ENCODE data around the gene VGLL4.

The VGLL4 gene

DNA sequence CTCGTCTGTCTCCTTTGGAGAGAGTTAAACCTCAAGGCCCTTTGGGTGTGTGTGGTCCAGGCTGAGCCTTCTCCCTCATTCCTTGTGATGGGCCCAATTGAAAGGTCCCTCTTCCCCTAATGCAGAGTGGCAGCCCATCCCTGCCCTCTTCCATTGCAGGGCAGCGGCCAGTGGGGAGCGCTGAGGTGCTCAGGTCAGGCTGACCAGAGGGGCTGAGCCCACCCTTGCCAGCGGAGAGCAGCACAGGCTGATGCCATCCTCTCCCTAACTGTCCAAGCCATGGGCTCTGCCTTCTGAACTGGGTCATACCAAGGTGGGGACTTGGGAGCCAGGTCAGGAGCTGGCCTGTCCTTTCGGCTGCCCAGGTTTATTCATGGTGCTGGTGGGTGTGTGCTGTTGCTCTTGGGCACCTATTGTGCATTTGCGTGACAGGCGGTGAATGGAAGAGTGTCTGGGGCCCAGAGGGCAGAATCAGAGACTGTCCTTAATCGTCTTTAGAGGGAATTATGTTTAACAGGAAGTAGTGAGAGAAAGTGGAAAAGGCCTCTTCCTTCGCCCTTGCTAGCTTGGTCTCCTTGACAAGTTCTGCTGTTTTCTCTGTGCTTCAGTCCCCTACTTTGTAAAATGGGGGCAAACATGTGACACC is 96.9 kb downstream of the VGLL4 start:
- Mint-ChIP-seq H3K27me3 (no peaks in the 10 kb centered on the region), H3K4me1 (peaks cover 5% of the 10 kb centered on the region), H3K27ac (peak overlapping the region; percentile 33), H3K9me3 (peaks cover 10% of the 10 kb centered on the region), H3K4me3 (no peak overlapping the region), H3K36me3 (ENCODE audit: low read depth) (peaks cover 23% of the 10 kb centered on the region)
- DNase-seq, result no peak
- no peak for ATAC-seq

- Mint-ChIP-seq H3K27me3 (no peaks in the 10 kb centered on the region), H3K9me3 (peaks cover 10% of the 10 kb centered on the region), H3K36me3 (ENCODE audit: low read depth) (peaks cover 15% of the 10 kb centered on the region), H3K4me3 (no peak overlapping the region), H3K27ac (no peak overlapping the region), H3K4me1 (peaks cover 5% of the 10 kb centered on the region)
- DNase-seq, result no peak
- ATAC-seq, result no peak
These were observed 98.4 kb downstream of the VGLL4 start for GRCh38 chr3:11545186-11545851.

GRCh38 chr3:11544412-11545181 is 99.1 kb downstream of the VGLL4 start:
- DNase-seq, result no peak

DNA sequence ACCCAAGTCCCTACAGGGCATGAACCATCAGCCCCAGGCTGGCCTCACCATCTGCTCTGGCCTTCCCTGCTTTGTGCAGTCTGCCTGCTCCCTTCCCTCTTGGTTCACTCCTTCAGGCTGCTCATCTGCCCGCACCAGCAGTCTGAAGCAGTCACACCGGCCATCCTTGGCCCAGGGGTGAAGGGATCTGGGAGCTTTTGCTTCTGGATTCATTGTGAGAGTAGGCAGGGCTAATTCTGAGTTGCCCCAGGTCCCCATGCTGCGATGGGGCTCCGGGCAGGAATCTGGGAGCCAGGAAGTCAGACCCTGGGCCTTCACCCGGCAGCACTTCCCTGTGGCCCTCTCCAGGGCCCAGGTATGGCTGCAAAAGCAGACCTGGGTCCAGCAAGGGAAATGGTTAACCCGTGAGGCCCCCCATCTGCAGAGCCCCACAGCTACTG is 99.7 kb downstream of the VGLL4 start:
- no peak for ATAC-seq

More at GRCh38 chr3:11544412-11545181, 99.1 kb downstream of the VGLL4 start:
- H3K4me3 Mint-ChIP-seq, result no peak overlapping the region
- peaks cover 9% of the 10 kb centered on the region for H3K9me3 Mint-ChIP-seq
- no peaks in the 10 kb centered on the region for H3K27me3 Mint-ChIP-seq
- no peak for ATAC-seq
- no peak overlapping the region for H3K27ac Mint-ChIP-seq
- peaks cover 5% of the 10 kb centered on the region for H3K4me1 Mint-ChIP-seq
- peaks cover 10% of the 10 kb centered on the region for H3K36me3 Mint-ChIP-seq (ENCODE audit: low read depth)

DNA sequence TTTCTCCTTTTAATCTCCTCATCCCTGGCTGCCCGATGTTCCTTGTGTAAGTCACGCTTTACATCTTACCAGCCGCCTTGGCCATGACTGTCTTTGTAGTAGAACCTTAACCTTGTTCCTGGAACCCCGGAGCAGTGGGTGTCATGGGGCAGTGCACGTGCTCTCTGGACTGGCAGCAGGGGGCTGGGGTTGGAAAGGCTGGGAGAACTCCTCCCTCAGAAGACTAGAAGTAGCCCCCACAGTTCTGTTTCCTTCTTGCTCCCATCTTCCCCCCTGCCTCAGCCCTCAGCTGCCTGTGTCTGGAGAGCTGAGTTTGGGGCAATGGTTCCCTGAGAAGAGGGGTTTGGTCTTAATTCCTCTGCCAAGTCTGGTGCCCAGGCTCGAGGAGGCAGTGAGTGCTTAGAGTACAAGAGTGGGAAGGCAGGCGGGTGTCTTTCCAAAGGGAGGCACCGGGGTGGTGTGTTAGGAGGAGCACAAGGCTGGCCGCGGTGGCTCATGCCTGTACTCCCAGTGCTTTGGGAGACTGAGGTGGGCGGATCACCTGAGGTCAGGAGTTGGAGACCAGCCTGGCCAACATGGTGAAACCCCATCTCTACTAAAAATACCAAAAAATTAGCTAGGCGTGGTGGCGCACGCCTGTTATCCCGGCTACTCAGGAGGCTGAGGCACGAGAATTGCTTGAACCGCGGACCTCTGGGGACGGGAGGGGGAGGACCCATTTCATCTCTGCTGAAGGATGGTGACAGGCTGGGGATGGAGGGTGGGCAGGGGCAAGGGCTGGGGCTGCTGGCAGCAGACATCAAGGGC is 100.4 kb downstream of the VGLL4 start:
- Mint-ChIP-seq H3K4me1 (peaks cover 5% of the 10 kb centered on the region), H3K4me3 (no peak overlapping the region), H3K27ac (no peak overlapping the region), H3K9me3 (peaks cover 5% of the 10 kb centered on the region), H3K36me3 (ENCODE audit: low read depth) (peaks cover 10% of the 10 kb centered on the region), H3K27me3 (no peaks in the 10 kb centered on the region)
- no peak for DNase-seq
- no peak for ATAC-seq

More for the DNA sequence above, 99.7 kb downstream of the VGLL4 start:
- Mint-ChIP-seq H3K27me3 (no peaks in the 10 kb centered on the region), H3K36me3 (ENCODE audit: low read depth) (peaks cover 10% of the 10 kb centered on the region), H3K27ac (no peak overlapping the region), H3K4me1 (peaks cover 5% of the 10 kb centered on the region), H3K4me3 (no peak overlapping the region), H3K9me3 (peaks cover 5% of the 10 kb centered on the region)
- DNase-seq, result no peak

DNA sequence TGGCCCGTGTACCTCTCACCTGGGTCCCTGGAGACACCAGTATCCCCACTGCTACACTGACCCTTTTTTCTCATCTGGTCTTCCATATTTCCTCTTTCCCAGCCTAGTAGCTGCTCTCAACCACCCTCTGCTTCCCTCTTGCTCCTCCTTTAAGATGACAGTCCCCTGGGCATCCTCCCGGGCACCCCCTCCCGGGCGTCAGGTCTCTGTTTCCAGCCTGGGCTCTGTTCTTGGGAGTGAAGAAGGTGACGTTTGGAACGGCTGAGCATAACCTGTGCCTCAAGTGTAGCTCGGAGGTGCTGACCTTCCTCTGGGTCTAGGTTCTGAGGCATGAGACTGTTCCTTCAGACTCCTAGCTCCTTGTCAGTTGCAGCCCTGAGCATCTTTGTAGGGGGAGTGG is 101.2 kb downstream of the VGLL4 start:
- H3K27me3 Mint-ChIP-seq, result no peaks in the 10 kb centered on the region
- no peak for ATAC-seq
- H3K36me3 Mint-ChIP-seq (ENCODE audit: low read depth), result peaks cover 8% of the 10 kb centered on the region
- no peak overlapping the region for H3K27ac Mint-ChIP-seq
- no peak for DNase-seq
- H3K4me3 Mint-ChIP-seq, result no peak overlapping the region
- peaks cover 3% of the 10 kb centered on the region for H3K9me3 Mint-ChIP-seq
- H3K4me1 Mint-ChIP-seq, result peaks cover 3% of the 10 kb centered on the region

DNA sequence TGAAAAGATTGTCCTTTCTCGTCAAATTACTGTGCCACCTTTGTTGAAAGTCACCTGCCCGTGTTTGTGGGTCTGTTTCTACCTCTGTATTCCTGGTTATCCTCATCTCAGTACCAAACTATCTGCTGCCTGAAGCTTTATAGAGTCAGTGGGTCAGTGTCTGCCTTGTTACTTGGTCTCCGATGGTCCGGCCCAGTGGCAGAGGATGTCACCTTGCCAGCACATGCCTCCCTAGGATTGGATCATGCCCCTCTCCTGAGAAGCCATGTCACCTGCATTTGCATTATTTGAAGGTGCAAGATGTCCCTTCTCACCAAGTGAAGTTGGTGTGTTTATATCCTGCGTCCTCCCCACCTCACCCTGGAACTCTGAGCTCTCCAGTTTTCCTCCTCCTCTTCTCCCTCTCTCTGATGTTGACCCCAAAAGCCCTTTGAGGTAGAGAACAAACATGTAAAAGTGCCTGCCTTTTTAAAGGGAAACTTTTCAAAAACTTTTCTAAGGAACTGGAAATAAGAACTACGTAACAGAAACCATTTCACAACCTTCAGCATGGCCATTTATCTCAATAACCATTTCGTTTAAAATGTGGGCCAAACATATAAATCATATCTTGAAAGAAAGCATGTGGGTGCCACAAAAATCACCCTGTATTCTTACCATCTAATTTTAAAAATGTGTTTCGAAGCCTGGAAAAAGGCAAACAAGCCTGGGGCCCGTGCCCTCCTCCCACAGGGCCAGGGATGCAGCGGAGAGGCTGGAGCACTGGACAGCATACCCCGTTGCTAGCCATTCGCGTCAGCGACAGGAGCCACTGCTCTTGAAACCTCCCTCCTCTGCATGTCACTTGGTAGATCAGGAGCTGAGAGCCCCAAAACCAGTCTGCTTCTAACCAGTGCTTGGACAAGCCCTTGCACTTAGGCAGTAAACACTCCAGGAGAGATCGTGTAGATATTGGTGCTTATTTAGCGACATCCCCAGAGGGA is 102.1 kb downstream of the VGLL4 start:
- no peaks in the 10 kb centered on the region for H3K27me3 Mint-ChIP-seq
- H3K9me3 Mint-ChIP-seq, result no peaks in the 10 kb centered on the region
- no peak overlapping the region for H3K27ac Mint-ChIP-seq
- no peak for ATAC-seq
- H3K4me3 Mint-ChIP-seq, result no peak overlapping the region
- H3K36me3 Mint-ChIP-seq (ENCODE audit: low read depth), result peaks cover 1% of the 10 kb centered on the region
- no peaks in the 10 kb centered on the region for H3K4me1 Mint-ChIP-seq
- DNase-seq, result no peak

DNA sequence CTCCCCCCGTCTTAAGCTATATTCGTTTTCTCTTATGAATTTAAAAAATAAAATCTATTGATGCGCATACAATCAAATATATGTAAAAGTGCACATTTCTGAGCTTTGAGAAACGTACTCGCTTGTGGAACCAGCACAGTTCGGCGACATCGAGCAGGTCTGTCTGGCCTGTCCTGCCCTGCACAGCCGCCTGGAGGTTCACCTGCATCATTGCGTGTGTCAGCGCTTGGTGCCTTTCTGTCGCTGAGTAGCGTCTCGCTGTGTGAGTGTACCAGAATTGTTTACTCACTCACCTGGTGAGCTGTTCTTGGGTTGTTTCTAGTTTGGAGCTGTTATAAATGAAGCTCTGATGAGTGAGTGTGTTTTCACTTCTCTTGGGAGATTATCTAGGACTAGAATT is 104.0 kb downstream of the VGLL4 start:
- Mint-ChIP-seq H3K4me3 (no peak overlapping the region), H3K27me3 (no peaks in the 10 kb centered on the region), H3K4me1 (no peaks in the 10 kb centered on the region), H3K36me3 (ENCODE audit: low read depth) (no peaks in the 10 kb centered on the region), H3K9me3 (no peaks in the 10 kb centered on the region), H3K27ac (no peak overlapping the region)
- DNase-seq (no peak), ATAC-seq (no peak)

- ATAC-seq, result no peak
- Mint-ChIP-seq H3K27me3 (no peaks in the 10 kb centered on the region), H3K9me3 (no peaks in the 10 kb centered on the region)
These were observed 104.5 kb downstream of the VGLL4 start for GRCh38 chr3:11539218-11539617.

GRCh38 chr3:11538581-11538980 is 105.1 kb downstream of the VGLL4 start:
- H3K9me3 Mint-ChIP-seq, result no peaks in the 10 kb centered on the region
- no peak overlapping the region for H3K4me3 Mint-ChIP-seq
- no peaks in the 10 kb centered on the region for H3K36me3 Mint-ChIP-seq (ENCODE audit: low read depth)
- H3K4me1 Mint-ChIP-seq, result no peaks in the 10 kb centered on the region
- H3K27me3 Mint-ChIP-seq, result no peaks in the 10 kb centered on the region
- H3K27ac Mint-ChIP-seq, result no peak overlapping the region
- ATAC-seq (no peak), DNase-seq (no peak)

More at GRCh38 chr3:11539218-11539617, 104.5 kb downstream of the VGLL4 start:
- no peak for DNase-seq
- no peak overlapping the region for H3K4me3 Mint-ChIP-seq
- no peaks in the 10 kb centered on the region for H3K4me1 Mint-ChIP-seq
- H3K27ac Mint-ChIP-seq, result no peak overlapping the region
- no peaks in the 10 kb centered on the region for H3K36me3 Mint-ChIP-seq (ENCODE audit: low read depth)

- no peaks in the 10 kb centered on the region for H3K9me3 Mint-ChIP-seq
- DNase-seq (no peak), ATAC-seq (no peak)
- H3K4me1 Mint-ChIP-seq, result no peaks in the 10 kb centered on the region
- no peaks in the 10 kb centered on the region for H3K27me3 Mint-ChIP-seq
- H3K36me3 Mint-ChIP-seq (ENCODE audit: low read depth), result no peaks in the 10 kb centered on the region
- H3K4me3 Mint-ChIP-seq, result no peak overlapping the region
- H3K27ac Mint-ChIP-seq, result no peak overlapping the region
These were observed 106.6 kb downstream of the VGLL4 start for GRCh38 chr3:11536936-11537612.

GRCh38 chr3:11536132-11536935 is 107.4 kb downstream of the VGLL4 start:
- no peaks in the 10 kb centered on the region for H3K36me3 Mint-ChIP-seq (ENCODE audit: low read depth)
- no peak overlapping the region for H3K27ac Mint-ChIP-seq
- H3K27me3 Mint-ChIP-seq, result no peaks in the 10 kb centered on the region
- H3K4me1 Mint-ChIP-seq, result no peaks in the 10 kb centered on the region
- H3K4me3 Mint-ChIP-seq, result no peak overlapping the region
- ATAC-seq, result no peak
- no peak for DNase-seq
- no peaks in the 10 kb centered on the region for H3K9me3 Mint-ChIP-seq

Data from activated naive CD8-positive, alpha-beta T cell treated with anti-CD3 and anti-CD28 coated beads, Interleukin-2, amount 50 U/mL, for 24 hours (primary cell).